Measurements from ENCODE around the gene GRK5.

DNA sequence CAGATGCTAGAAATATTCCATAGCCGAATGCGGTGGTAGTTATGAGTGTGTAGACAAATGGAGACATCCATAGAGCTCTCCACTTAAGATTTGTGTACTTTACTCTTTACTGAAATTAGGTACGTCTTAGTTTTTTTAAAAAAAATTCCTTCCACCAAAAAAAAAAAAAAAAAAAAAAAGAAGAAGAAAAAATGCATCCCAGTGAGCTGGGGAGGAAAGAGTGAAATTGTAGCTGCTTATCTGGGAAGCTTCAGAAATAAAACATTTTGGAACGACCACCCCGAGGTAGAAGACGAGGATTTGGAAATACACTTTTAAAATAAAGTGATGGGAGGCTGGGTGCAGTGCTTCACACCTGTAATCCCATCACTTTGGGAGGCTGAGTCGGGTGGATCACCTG lies 281.3 kb downstream of the GRK5 start:
- TF ChIP-seq POLR2A (IDR thresholded peaks at IDR 0.05; ENCODE audit: low read depth, low read length), result no peak
- no peak for TF ChIP-seq POLR2AphosphoS5 (IDR thresholded peaks at IDR 0.05; ENCODE audit: low read depth, low read length)
- TF ChIP-seq TAF1 (IDR thresholded peaks at IDR 0.05; ENCODE audit: borderline replicate concordance, low read depth, low read length), result no peak

Data from GM12892 (cell line).